NCI-H128 (cell line): ENCODE measurements around the gene EPHB1.

Experiments used
- DNase-seq: peaks from one replicate; lab custom pipeline; 2025; ENCODE audit not compliant: unreplicated experiment; lab: John Stamatoyannopoulos, UW

Gene EPHB1

GRCh38 chr3:134904776-134905646, 110.0 kb downstream of the EPHB1 start:
- no peak for DNase-seq

GRCh38 chr3:134905647-134905935, 110.5 kb downstream of the EPHB1 start:
- DNase-seq: no peak

- DNase-seq: no peak
Measured at GRCh38 chr3:134908271-134908670, 113.2 kb downstream of the EPHB1 start.

GRCh38 chr3:134910026-134910425, 115.0 kb downstream of the EPHB1 start:
- no peak for DNase-seq

GRCh38 chr3:134911586-134912548, 116.8 kb downstream of the EPHB1 start:
- no peak for DNase-seq

GRCh38 chr3:134916276-134916961, 121.4 kb downstream of the EPHB1 start:
- no peak for DNase-seq

- DNase-seq: no peak
Measured at GRCh38 chr3:134917631-134918030, 122.6 kb downstream of the EPHB1 start.

GRCh38 chr3:134918441-134918840, 123.4 kb downstream of the EPHB1 start:
- DNase-seq: no peak

GRCh38 chr3:134922101-134922500, 127.0 kb downstream of the EPHB1 start:
- DNase-seq: no peak

- DNase-seq: no peak
Measured at GRCh38 chr3:134922866-134923265, 127.8 kb downstream of the EPHB1 start.

- DNase-seq: no peak
Measured at GRCh38 chr3:134923286-134923685, 128.2 kb downstream of the EPHB1 start.

GRCh38 chr3:134927599-134927998, 132.5 kb downstream of the EPHB1 start:
- no peak for DNase-seq

- DNase-seq: no peak
Measured at GRCh38 chr3:134928392-134928791, 133.3 kb downstream of the EPHB1 start.

- DNase-seq: no peak
Measured at GRCh38 chr3:134928819-134929218, 133.8 kb downstream of the EPHB1 start.

GRCh38 chr3:134929976-134930375, 134.9 kb downstream of the EPHB1 start:
- DNase-seq: no peak

- no peak for DNase-seq
Measured at GRCh38 chr3:134931045-134931785, 136.2 kb downstream of the EPHB1 start.

- no peak for DNase-seq
Measured at GRCh38 chr3:134932035-134932434, 137.0 kb downstream of the EPHB1 start.

GRCh38 chr3:134933997-134934396, 138.9 kb downstream of the EPHB1 start:
- no peak for DNase-seq

GRCh38 chr3:134934933-134935332, 139.9 kb downstream of the EPHB1 start:
- DNase-seq: no peak

- no peak for DNase-seq
Measured at GRCh38 chr3:134937256-134938028, 142.4 kb downstream of the EPHB1 start.
